C1 segment of cervical spinal cord (tissue), 14 donors: Measurements from ENCODE around the gene PHTF1.
"Not testable (repeated sequence)": the region's sequence is repeated elsewhere in the genome, so short reads cannot be mapped to it uniquely, and the experiment has no call there.

ENCODE experiments used
- DNase-seq, 14 donors: peaks; one replicate each; lab custom pipeline; 2025; lab: John Stamatoyannopoulos, UW

PHTF1 gene

GRCh38 chr1:113732802-113733201 is 26.5 kb downstream of the PHTF1 start:
- no peak for DNase-seq

- no peak for DNase-seq
These were observed 38.3 kb downstream of the PHTF1 start for GRCh38 chr1:113721010-113721409.

- DNase-seq, result not testable (repeated sequence)
These were observed 40.7 kb downstream of the PHTF1 start for GRCh38 chr1:113718621-113719020.

GRCh38 chr1:113717506-113717905 is 41.8 kb downstream of the PHTF1 start:
- not testable (repeated sequence) for DNase-seq

- DNase-seq, result no peak
These were observed 44.5 kb downstream of the PHTF1 start for GRCh38 chr1:113714606-113715269.

- DNase-seq, result no peak
These were observed 57.9 kb downstream of the PHTF1 start for GRCh38 chr1:113701429-113701828.

- DNase-seq, result no peak
These were observed 64.4 kb downstream of the PHTF1 start for GRCh38 chr1:113694910-113695309.

- no peak for DNase-seq
These were observed 66.4 kb downstream of the PHTF1 start for GRCh38 chr1:113692824-113693431.

GRCh38 chr1:113692342-113692741 is 66.9 kb downstream of the PHTF1 start:
- no peak for DNase-seq

GRCh38 chr1:113691184-113691583 is 68.1 kb downstream of the PHTF1 start:
- no peak for DNase-seq

- DNase-seq, result no peak
These were observed 72.2 kb downstream of the PHTF1 start for GRCh38 chr1:113686891-113687618.

GRCh38 chr1:113684153-113684541 is 75.1 kb downstream of the PHTF1 start:
- peak in 1 of 14 donors; percentile 84 for DNase-seq

GRCh38 chr1:113683384-113684152 is 75.7 kb downstream of the PHTF1 start:
- DNase-seq, result no peak

GRCh38 chr1:113681596-113682337 is 77.5 kb downstream of the PHTF1 start:
- DNase-seq, result no peak

GRCh38 chr1:113678159-113678469 is 81.2 kb downstream of the PHTF1 start:
- no peak for DNase-seq

GRCh38 chr1:113677250-113678158 is 81.8 kb downstream of the PHTF1 start:
- DNase-seq, result peak in 1 of 14 donors; percentile 40

GRCh38 chr1:113676524-113676923 is 82.8 kb downstream of the PHTF1 start:
- DNase-seq, result no peak

- no peak for DNase-seq
These were observed 84.0 kb downstream of the PHTF1 start for GRCh38 chr1:113675302-113675701.

- DNase-seq, result no peak
These were observed 84.7 kb downstream of the PHTF1 start for GRCh38 chr1:113674591-113674990.

- DNase-seq, result no peak
These were observed 86.8 kb downstream of the PHTF1 start for GRCh38 chr1:113672491-113672890.
